Karpas-422 (cell line): Measurements from ENCODE around the gene AFAP1. TPM values are rescaled to one million over a fixed set of nuclear protein-coding genes. Genes with fewer than 3 reads are reported as not detected.

Experiments
- DNase-seq: peaks from one replicate; pipeline ENCODE4 v3.0.0-alpha.2; 2015
- H2AFZ ChIP-seq: fragments of 200-600 bp; sonication (generic); 2 replicates; pipeline ENCODE4 v1.6.1; 2014; ENCODE audit warnings: antibody characterized with exemption, low read length, mixed read lengths
- H3K27ac ChIP-seq: fragments of 200-600 bp; sonication (generic); 2 replicates; pipeline ENCODE4 v1.5.1; 2014; ENCODE audit warnings: mild to moderate bottlenecking, low read length, moderate library complexity
- H3K27me3 ChIP-seq: fragments of 200-600 bp; sonication (generic); 2 replicates; pipeline ENCODE4 v1.6.1; 2014; ENCODE audit warnings: low read length, mixed read lengths
- H3K36me3 ChIP-seq: fragments of 200-600 bp; sonication (generic); 2 replicates; pipeline ENCODE4 v1.6.1; 2014; ENCODE audit warnings: low read length, mixed read lengths; ENCODE audit not compliant: insufficient read depth
- H3K4me1 ChIP-seq: fragments of 200-600 bp; sonication (generic); 2 replicates; pipeline ENCODE4 v1.6.1; 2014; ENCODE audit warnings: mild to moderate bottlenecking, low read length, mixed read lengths
- H3K4me2 ChIP-seq: fragments of 200-600 bp; sonication (generic); 2 replicates; pipeline ENCODE4 v1.6.1; 2014; ENCODE audit warnings: low read length, low read depth, mild to moderate bottlenecking; ENCODE audit not compliant: poor library complexity, severe bottlenecking
- H3K4me3 ChIP-seq: fragments of 200-600 bp; sonication (generic); 2 replicates; pipeline ENCODE4 v1.5.1; 2014; ENCODE audit warnings: mild to moderate bottlenecking, antibody characterized with exemption, low read length, mixed read lengths
- H3K79me2 ChIP-seq: fragments of 200-600 bp; sonication (generic); 2 replicates; pipeline ENCODE4 v1.6.1; 2014; ENCODE audit warnings: mild to moderate bottlenecking, low read length, mixed read lengths
- H3K9ac ChIP-seq: fragments of 200-600 bp; sonication (generic); 2 replicates; pipeline ENCODE4 v1.6.0; 2014; ENCODE audit warnings: low read length
- H3K9me2 ChIP-seq: fragments of 200-600 bp; sonication (generic), shearing (Covaris generic); replicated peaks from 2 replicates; pipeline ENCODE4 v1.6.0; 2014; ENCODE audit warnings: mild to moderate bottlenecking, low read length, moderate library complexity; ENCODE audit not compliant: insufficient read depth
- H3K9me3 ChIP-seq: fragments of 300-700, 200-600 bp; sonication (generic); 2 replicates; pipeline ENCODE4 v1.6.1; 2014; ENCODE audit warnings: low read length, mixed read lengths
- H4K20me1 ChIP-seq: fragments of 200-600 bp; sonication (generic); 2 replicates; pipeline ENCODE4 v1.6.1; 2014; ENCODE audit warnings: mild to moderate bottlenecking, antibody characterized with exemption, low read length, low read depth; ENCODE audit not compliant: insufficient read depth
- total RNA-seq: library from RNA; depleted of rRNA; stranded (reverse); fragments of >200 nt; shearing (Covaris generic); gene quantifications from 2 replicates; pipeline ENCODE4 v1.2.3, GENCODE V29; 2014; ENCODE audit warnings: low replicate concordance

The AFAP1 gene
- total RNA-seq, 1 experiment from 2014 or later: not detected

- Histone ChIP-seq H3K9ac (no peak overlapping the region), H3K27ac (no peak overlapping the region), H3K36me3 (no peaks in the 10 kb centered on the region), H3K4me1 (no peaks in the 10 kb centered on the region), H2AFZ (no peak overlapping the region), H4K20me1 (no peaks in the 10 kb centered on the region), H3K4me3 (no peak overlapping the region), H3K9me3 (peaks cover 6% of the 10 kb centered on the region), H3K79me2 (no peaks in the 10 kb centered on the region), H3K9me2 (no peaks in the 10 kb centered on the region), H3K27me3 (no peaks in the 10 kb centered on the region), H3K4me2 (no peak overlapping the region)
- DNase-seq: no peak
Observed at GRCh38 chr4:7799736-7800135, 139.9 kb downstream of the AFAP1 start.

- Histone ChIP-seq H3K79me2 (no peaks in the 10 kb centered on the region), H3K36me3 (no peaks in the 10 kb centered on the region), H3K27me3 (no peaks in the 10 kb centered on the region), H4K20me1 (no peaks in the 10 kb centered on the region), H3K4me2 (no peak overlapping the region), H3K27ac (no peak overlapping the region), H3K9ac (no peak overlapping the region), H3K4me1 (no peaks in the 10 kb centered on the region), H2AFZ (no peak overlapping the region), H3K9me3 (peaks cover 6% of the 10 kb centered on the region), H3K9me2 (no peaks in the 10 kb centered on the region), H3K4me3 (no peak overlapping the region)
- no peak for DNase-seq
Observed at GRCh38 chr4:7799306-7799705, 140.4 kb downstream of the AFAP1 start.

GRCh38 chr4:7798178-7798995 lies 141.3 kb downstream of the AFAP1 start:
- no peak for DNase-seq
- no peak overlapping the region for H3K9ac ChIP-seq

GRCh38 chr4:7797330-7797729 lies 142.3 kb downstream of the AFAP1 start:
- no peaks in the 10 kb centered on the region for H3K27me3 ChIP-seq
- no peaks in the 10 kb centered on the region for H3K36me3 ChIP-seq
- H4K20me1 ChIP-seq: no peaks in the 10 kb centered on the region
- no peak for DNase-seq
- H3K27ac ChIP-seq: no peak overlapping the region
- no peak overlapping the region for H3K4me2 ChIP-seq
- H3K9ac ChIP-seq: no peak overlapping the region
- H3K4me1 ChIP-seq: peaks cover 9% of the 10 kb centered on the region
- H3K9me2 ChIP-seq: no peaks in the 10 kb centered on the region
- no peak overlapping the region for H2AFZ ChIP-seq
- peaks cover 6% of the 10 kb centered on the region for H3K9me3 ChIP-seq
- H3K79me2 ChIP-seq: no peaks in the 10 kb centered on the region
- no peak overlapping the region for H3K4me3 ChIP-seq

More at GRCh38 chr4:7798178-7798995, 141.3 kb downstream of the AFAP1 start:
- no peaks in the 10 kb centered on the region for H3K4me1 ChIP-seq
- no peak overlapping the region for H3K4me2 ChIP-seq
- H3K9me2 ChIP-seq: no peaks in the 10 kb centered on the region
- H3K4me3 ChIP-seq: no peak overlapping the region
- H3K9me3 ChIP-seq: peaks cover 6% of the 10 kb centered on the region
- no peaks in the 10 kb centered on the region for H3K36me3 ChIP-seq
- H3K79me2 ChIP-seq: no peaks in the 10 kb centered on the region
- no peaks in the 10 kb centered on the region for H4K20me1 ChIP-seq
- H2AFZ ChIP-seq: no peak overlapping the region
- no peaks in the 10 kb centered on the region for H3K27me3 ChIP-seq
- no peak overlapping the region for H3K27ac ChIP-seq

GRCh38 chr4:7795983-7796382 lies 143.7 kb downstream of the AFAP1 start:
- Histone ChIP-seq H3K9ac (no peak overlapping the region), H3K79me2 (no peaks in the 10 kb centered on the region), H3K27me3 (no peaks in the 10 kb centered on the region), H3K27ac (no peak overlapping the region), H3K9me3 (peaks cover 6% of the 10 kb centered on the region), H2AFZ (no peak overlapping the region), H3K4me2 (no peak overlapping the region), H3K4me1 (peaks cover 14% of the 10 kb centered on the region), H3K4me3 (no peak overlapping the region), H4K20me1 (no peaks in the 10 kb centered on the region), H3K9me2 (no peaks in the 10 kb centered on the region), H3K36me3 (no peaks in the 10 kb centered on the region)
- no peak for DNase-seq

GRCh38 chr4:7793186-7793585 lies 146.5 kb downstream of the AFAP1 start:
- H3K9me2 ChIP-seq: no peaks in the 10 kb centered on the region
- H3K9me3 ChIP-seq: peaks cover 6% of the 10 kb centered on the region
- H4K20me1 ChIP-seq: no peaks in the 10 kb centered on the region
- no peak overlapping the region for H3K9ac ChIP-seq
- H2AFZ ChIP-seq: no peak overlapping the region
- peaks cover 14% of the 10 kb centered on the region for H3K4me1 ChIP-seq
- no peaks in the 10 kb centered on the region for H3K36me3 ChIP-seq
- no peak for DNase-seq
- H3K4me3 ChIP-seq: no peak overlapping the region
- H3K27ac ChIP-seq: no peak overlapping the region
- H3K27me3 ChIP-seq: no peaks in the 10 kb centered on the region
- H3K4me2 ChIP-seq: peak overlapping the region; percentile 24
- H3K79me2 ChIP-seq: no peaks in the 10 kb centered on the region

- Histone ChIP-seq H3K9ac (no peak overlapping the region), H3K4me3 (no peak overlapping the region), H3K36me3 (no peaks in the 10 kb centered on the region), H3K9me3 (peaks cover 5% of the 10 kb centered on the region), H2AFZ (no peak overlapping the region), H3K4me1 (peaks cover 14% of the 10 kb centered on the region), H3K9me2 (no peaks in the 10 kb centered on the region), H4K20me1 (no peaks in the 10 kb centered on the region), H3K27me3 (no peaks in the 10 kb centered on the region), H3K27ac (no peak overlapping the region), H3K79me2 (no peaks in the 10 kb centered on the region), H3K4me2 (peak overlapping the region; percentile 24)
- peak; percentile 60 for DNase-seq
Observed at GRCh38 chr4:7792616-7793015, 147.0 kb downstream of the AFAP1 start.

- Histone ChIP-seq H3K9me3 (no peaks in the 10 kb centered on the region), H3K27me3 (no peaks in the 10 kb centered on the region), H3K9me2 (no peaks in the 10 kb centered on the region), H4K20me1 (no peaks in the 10 kb centered on the region), H3K79me2 (no peaks in the 10 kb centered on the region), H3K9ac (no peak overlapping the region), H3K36me3 (no peaks in the 10 kb centered on the region), H3K4me1 (peaks cover 14% of the 10 kb centered on the region), H3K4me2 (no peak overlapping the region), H3K4me3 (no peak overlapping the region), H2AFZ (no peak overlapping the region), H3K27ac (no peak overlapping the region)
- DNase-seq: no peak
Observed at GRCh38 chr4:7790999-7791398, 148.7 kb downstream of the AFAP1 start.
